ENCODE measurements around the gene PEAK1.

- TF ChIP-seq EZH2 (IDR thresholded peaks at IDR 0.05; ENCODE audit: borderline replicate concordance, low read depth, low read length, poor library complexity, severe bottlenecking), result no peak
- TF ChIP-seq, protein P1, sequence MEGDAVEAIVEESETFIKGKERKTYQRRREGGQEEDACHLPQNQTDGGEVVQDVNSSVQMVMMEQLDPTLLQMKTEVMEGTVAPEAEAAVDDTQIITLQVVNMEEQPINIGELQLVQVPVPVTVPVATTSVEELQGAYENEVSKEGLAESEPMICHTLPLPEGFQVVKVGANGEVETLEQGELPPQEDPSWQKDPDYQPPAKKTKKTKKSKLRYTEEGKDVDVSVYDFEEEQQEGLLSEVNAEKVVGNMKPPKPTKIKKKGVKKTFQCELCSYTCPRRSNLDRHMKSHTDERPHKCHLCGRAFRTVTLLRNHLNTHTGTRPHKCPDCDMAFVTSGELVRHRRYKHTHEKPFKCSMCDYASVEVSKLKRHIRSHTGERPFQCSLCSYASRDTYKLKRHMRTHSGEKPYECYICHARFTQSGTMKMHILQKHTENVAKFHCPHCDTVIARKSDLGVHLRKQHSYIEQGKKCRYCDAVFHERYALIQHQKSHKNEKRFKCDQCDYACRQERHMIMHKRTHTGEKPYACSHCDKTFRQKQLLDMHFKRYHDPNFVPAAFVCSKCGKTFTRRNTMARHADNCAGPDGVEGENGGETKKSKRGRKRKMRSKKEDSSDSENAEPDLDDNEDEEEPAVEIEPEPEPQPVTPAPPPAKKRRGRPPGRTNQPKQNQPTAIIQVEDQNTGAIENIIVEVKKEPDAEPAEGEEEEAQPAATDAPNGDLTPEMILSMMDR (conservative IDR thresholded peaks at IDR 0.05; ENCODE audit: low read depth, low read length), result no peak
These were observed 41.6 kb upstream of the PEAK1 start for GRCh38 chr15:77461486-77461885.
